ENCODE results near the gene ADGRA1.

The ADGRA1 gene

GRCh38 chr10:133072196-133072595, 15.5 kb upstream of the ADGRA1 start:
- no peaks in the 10 kb centered on the region for H3K79me2 ChIP-seq (ENCODE audit: insufficient read depth, low read depth)
- no peaks in the 10 kb centered on the region for H3K4me1 ChIP-seq (ENCODE audit: low read depth, poor library complexity, severe bottlenecking)
- no peak overlapping the region for H3K4me2 ChIP-seq
- H3K9ac ChIP-seq, result no peak overlapping the region
- no peaks in the 10 kb centered on the region for H3K36me3 ChIP-seq (ENCODE audit: insufficient read depth)
- TF ChIP-seq, protein P1, sequence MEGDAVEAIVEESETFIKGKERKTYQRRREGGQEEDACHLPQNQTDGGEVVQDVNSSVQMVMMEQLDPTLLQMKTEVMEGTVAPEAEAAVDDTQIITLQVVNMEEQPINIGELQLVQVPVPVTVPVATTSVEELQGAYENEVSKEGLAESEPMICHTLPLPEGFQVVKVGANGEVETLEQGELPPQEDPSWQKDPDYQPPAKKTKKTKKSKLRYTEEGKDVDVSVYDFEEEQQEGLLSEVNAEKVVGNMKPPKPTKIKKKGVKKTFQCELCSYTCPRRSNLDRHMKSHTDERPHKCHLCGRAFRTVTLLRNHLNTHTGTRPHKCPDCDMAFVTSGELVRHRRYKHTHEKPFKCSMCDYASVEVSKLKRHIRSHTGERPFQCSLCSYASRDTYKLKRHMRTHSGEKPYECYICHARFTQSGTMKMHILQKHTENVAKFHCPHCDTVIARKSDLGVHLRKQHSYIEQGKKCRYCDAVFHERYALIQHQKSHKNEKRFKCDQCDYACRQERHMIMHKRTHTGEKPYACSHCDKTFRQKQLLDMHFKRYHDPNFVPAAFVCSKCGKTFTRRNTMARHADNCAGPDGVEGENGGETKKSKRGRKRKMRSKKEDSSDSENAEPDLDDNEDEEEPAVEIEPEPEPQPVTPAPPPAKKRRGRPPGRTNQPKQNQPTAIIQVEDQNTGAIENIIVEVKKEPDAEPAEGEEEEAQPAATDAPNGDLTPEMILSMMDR (conservative IDR thresholded peaks at IDR 0.05; ENCODE audit: low read depth, low read length), result no peak
- H3K27ac ChIP-seq, result no peak overlapping the region
- no peak overlapping the region for H2AFZ ChIP-seq (ENCODE audit: low read depth)
- peaks cover 26% of the 10 kb centered on the region for H3K27me3 ChIP-seq (ENCODE audit: insufficient read depth, low read depth)
- no peak overlapping the region for H3K4me3 ChIP-seq (IDR thresholded peaks at IDR 0.05; ENCODE audit: insufficient read depth, low read depth, low read length)
- H4K20me1 ChIP-seq (ENCODE audit: insufficient read depth), result no peaks in the 10 kb centered on the region

- Histone ChIP-seq H3K4me1 (ENCODE audit: low read depth, poor library complexity, severe bottlenecking) (no peaks in the 10 kb centered on the region), H3K4me2 (no peak overlapping the region), H3K36me3 (ENCODE audit: insufficient read depth) (no peaks in the 10 kb centered on the region), H3K79me2 (ENCODE audit: insufficient read depth, low read depth) (no peaks in the 10 kb centered on the region), H3K4me3 (IDR thresholded peaks at IDR 0.05; ENCODE audit: insufficient read depth, low read depth, low read length) (no peak overlapping the region), H3K27me3 (ENCODE audit: insufficient read depth, low read depth) (peaks cover 24% of the 10 kb centered on the region), H2AFZ (ENCODE audit: low read depth) (no peak overlapping the region), H4K20me1 (ENCODE audit: insufficient read depth) (no peaks in the 10 kb centered on the region), H3K9ac (no peak overlapping the region), H3K27ac (no peak overlapping the region)
- TF ChIP-seq, protein P1 (conservative IDR thresholded peaks at IDR 0.05; ENCODE audit: low read depth, low read length), result no peak
Observed at GRCh38 chr10:133072720-133073390, 14.9 kb upstream of the ADGRA1 start.

DNA sequence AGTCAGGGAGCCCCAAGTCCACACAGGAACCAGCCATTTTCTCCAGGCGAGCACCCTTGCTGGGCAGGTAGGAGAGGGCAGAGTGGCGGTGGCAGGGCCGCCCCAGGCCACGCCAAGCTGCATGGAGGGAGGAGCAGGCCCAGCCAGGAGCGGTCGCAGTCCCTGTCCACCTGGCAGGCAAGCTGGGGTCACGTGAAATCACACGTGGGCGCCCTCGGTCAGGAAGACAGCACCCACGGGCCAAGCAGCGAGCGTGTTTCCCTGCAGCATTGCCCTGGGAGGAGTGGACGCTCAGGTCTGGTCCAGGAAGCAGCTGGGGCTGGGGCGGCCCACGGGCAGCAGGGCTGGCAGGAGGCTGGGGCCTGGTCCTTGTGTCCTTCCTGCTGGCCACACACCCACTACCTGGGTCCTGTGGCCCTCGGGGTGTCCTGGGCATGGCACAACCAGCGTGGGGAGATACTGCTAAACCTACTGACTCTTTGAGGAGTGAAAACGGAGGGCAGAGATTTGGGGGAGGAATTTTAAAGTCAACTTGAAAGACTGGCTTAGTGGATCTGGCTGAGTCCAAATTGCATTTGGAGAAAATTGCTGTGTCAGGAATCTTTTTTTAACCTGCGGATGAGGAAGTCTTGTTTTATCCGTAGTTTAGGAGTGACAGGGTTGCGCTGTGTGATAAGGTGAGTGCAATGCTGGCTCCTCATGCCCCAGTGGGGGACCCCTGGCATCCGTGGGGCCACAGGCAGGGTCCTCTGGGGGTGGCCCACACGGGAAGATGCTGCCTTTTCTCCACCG, 12.2 kb upstream of the ADGRA1 start:
- Histone ChIP-seq H3K4me2 (no peak overlapping the region), H2AFZ (ENCODE audit: low read depth) (no peak overlapping the region), H3K79me2 (ENCODE audit: insufficient read depth, low read depth) (no peaks in the 10 kb centered on the region), H3K27ac (no peak overlapping the region), H3K36me3 (ENCODE audit: insufficient read depth) (no peaks in the 10 kb centered on the region), H4K20me1 (ENCODE audit: insufficient read depth) (no peaks in the 10 kb centered on the region), H3K9ac (no peak overlapping the region), H3K27me3 (ENCODE audit: insufficient read depth, low read depth) (peaks cover 10% of the 10 kb centered on the region), H3K4me1 (ENCODE audit: low read depth, poor library complexity, severe bottlenecking) (no peaks in the 10 kb centered on the region), H3K4me3 (IDR thresholded peaks at IDR 0.05; ENCODE audit: insufficient read depth, low read depth, low read length) (no peak overlapping the region)
- TF ChIP-seq, protein P1 (conservative IDR thresholded peaks at IDR 0.05; ENCODE audit: low read depth, low read length), result no peak

DNA sequence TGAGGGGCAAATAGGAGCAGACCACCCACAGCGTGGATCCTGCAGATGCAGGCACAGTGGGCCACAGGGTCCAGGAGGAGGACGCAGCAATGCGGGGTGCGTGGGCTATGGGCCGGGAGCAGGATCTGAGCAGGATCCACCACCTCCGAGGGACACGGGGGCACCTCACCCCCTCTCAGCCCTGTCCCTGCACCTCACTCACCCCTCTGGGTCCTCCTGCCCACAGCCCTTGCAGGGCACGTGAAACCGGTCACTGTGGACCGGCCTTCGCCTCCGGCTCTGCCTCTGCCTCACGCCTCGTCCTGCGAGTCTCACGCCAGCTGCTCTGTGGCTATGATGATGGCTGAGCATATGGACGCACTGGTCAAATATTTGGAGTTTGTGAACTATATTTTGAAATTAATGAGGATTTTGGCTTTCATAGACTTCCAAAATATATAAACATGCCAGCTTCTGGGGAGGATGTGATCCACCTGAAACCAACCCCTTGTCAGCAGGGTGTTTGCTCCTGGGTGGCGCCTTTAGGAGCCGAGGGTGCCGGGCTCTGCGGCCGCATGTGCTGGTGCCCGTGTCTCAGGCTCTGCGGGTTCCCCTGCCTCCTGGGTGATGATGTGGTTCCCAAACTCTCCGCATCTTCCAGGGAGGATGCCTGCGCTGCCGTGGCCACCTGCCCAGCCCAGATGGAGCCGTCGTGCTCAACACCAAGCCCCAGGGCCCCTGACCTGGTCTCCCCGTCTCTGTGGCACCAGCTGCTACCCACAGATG, 11.3 kb upstream of the ADGRA1 start:
- no peak overlapping the region for H3K9ac ChIP-seq
- H3K4me1 ChIP-seq (ENCODE audit: low read depth, poor library complexity, severe bottlenecking), result no peaks in the 10 kb centered on the region
- no peak overlapping the region for H3K4me2 ChIP-seq
- TF ChIP-seq, protein P1 (conservative IDR thresholded peaks at IDR 0.05; ENCODE audit: low read depth, low read length), result no peak
- no peaks in the 10 kb centered on the region for H3K36me3 ChIP-seq (ENCODE audit: insufficient read depth)
- H2AFZ ChIP-seq (ENCODE audit: low read depth), result no peak overlapping the region
- no peak overlapping the region for H3K4me3 ChIP-seq (IDR thresholded peaks at IDR 0.05; ENCODE audit: insufficient read depth, low read depth, low read length)
- peaks cover 5% of the 10 kb centered on the region for H3K27me3 ChIP-seq (ENCODE audit: insufficient read depth, low read depth)
- no peak overlapping the region for H3K27ac ChIP-seq
- no peaks in the 10 kb centered on the region for H4K20me1 ChIP-seq (ENCODE audit: insufficient read depth)
- no peaks in the 10 kb centered on the region for H3K79me2 ChIP-seq (ENCODE audit: insufficient read depth, low read depth)

Data from KMS-11 (cell line).